Transverse colon (tissue), 3 donors: ENCODE data around the gene OR12D3.

Experiments
- POLR2A ChIP-seq: fragments of 450-650 bp; IDR thresholded peaks from one replicate; pipeline ENCODE4 v1.6.1; 2016; ENCODE audit warnings: antibody characterized with exemption, mild to moderate bottlenecking, moderate library complexity
- TF ChIP-seq, protein P1 (sequence below), 5 experiments: fragments of 200-600 bp in 3 of 5; fragments of 450-650 bp in 2 of 5; sonication (generic) in 3 of 5; IDR thresholded peaks; 1 replicate in 2 of 5; 2 replicates in 3 of 5; pipeline ENCODE4 v1.5.1; 2016 to 2017; ENCODE audit warnings: antibody characterized with exemption in 5 of 5, inconsistent platforms in 3 of 5, mild to moderate bottlenecking in 2 of 5, moderate library complexity in 1 of 5

DNA sequence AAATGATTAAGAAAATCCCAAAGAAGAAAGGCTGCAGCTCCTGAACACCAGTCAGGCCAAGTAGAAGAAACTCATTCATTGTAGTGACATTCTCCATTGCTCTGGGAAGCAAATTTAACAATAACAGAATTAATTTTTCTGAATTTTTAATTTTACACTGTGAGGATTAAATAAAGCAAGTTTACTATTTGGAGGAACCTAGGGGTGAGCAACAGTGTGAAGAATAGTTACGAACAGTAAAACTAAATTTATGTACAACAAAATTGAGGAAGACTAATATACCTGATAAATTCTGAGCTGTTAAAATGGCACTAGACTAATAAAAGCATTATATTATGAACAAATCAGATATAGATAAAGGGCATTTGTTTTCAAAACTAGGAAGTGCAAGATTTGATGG, at the start of gene OR12D3:
- TF ChIP-seq, protein P1, sequence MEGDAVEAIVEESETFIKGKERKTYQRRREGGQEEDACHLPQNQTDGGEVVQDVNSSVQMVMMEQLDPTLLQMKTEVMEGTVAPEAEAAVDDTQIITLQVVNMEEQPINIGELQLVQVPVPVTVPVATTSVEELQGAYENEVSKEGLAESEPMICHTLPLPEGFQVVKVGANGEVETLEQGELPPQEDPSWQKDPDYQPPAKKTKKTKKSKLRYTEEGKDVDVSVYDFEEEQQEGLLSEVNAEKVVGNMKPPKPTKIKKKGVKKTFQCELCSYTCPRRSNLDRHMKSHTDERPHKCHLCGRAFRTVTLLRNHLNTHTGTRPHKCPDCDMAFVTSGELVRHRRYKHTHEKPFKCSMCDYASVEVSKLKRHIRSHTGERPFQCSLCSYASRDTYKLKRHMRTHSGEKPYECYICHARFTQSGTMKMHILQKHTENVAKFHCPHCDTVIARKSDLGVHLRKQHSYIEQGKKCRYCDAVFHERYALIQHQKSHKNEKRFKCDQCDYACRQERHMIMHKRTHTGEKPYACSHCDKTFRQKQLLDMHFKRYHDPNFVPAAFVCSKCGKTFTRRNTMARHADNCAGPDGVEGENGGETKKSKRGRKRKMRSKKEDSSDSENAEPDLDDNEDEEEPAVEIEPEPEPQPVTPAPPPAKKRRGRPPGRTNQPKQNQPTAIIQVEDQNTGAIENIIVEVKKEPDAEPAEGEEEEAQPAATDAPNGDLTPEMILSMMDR (IDR thresholded peaks at IDR 0.05) = no peak
- no peak for TF ChIP-seq POLR2A
